Muscle of back (tissue), 11 donors: ENCODE measurements around the gene CACNB4. TPM values are rescaled to one million over a fixed set of nuclear protein-coding genes. Genes with fewer than 3 reads are reported as not detected.
"Not testable (repeated sequence)": the region's sequence is repeated elsewhere in the genome, so short reads cannot be mapped to it uniquely, and the experiment has no call there.

Experiments
- DNase-seq, 3 donors: peaks; one replicate each; pipeline versions ENCODE4 v3.0.0 to v3.0.0-alpha.2; 2013
- polyA plus RNA-seq, 10 donors: library from polyadenylated mRNA; unstranded; fragments of 120-200 nt; gene quantifications; one replicate each; pipeline ENCODE4 v1.2.1, GENCODE V29; 2013; ENCODE audit not compliant: insufficient read length in 10 of 10

CACNB4 gene
- polyA plus RNA-seq, 10 donors: 3.9 to 8.0 (median 5.3) TPM

DNA sequence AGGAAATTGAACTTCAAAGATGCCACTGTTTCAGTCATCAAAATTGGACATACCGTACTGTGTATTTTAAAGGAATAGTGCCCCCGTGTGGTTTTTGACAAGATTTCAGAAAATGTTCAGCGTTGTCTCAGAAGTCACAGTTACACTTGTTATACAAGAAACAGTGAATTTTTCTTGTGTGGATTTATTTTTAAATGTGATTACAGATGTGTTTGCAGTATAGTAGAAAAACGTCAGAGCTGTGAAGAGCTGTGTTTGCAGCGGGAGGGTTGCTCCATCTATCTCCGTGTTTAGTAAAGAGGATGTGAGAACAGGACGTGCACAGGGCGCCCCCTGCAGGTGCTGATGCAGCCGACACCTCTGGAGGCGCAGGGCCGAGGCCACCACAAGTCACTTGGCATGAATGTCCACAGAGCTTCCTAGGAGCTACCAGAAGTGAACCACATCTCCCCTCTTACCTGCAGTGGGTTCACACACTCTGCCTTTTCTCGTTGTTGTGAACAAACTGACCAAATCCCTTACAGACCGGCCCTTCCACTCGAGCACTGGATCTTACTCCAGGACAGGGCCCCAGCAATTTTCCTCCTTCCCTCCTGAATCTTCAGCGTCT lies 73.1 kb downstream of the CACNB4 start:
- peak; percentile 58 to 91 (median 84) for DNase-seq

DNA sequence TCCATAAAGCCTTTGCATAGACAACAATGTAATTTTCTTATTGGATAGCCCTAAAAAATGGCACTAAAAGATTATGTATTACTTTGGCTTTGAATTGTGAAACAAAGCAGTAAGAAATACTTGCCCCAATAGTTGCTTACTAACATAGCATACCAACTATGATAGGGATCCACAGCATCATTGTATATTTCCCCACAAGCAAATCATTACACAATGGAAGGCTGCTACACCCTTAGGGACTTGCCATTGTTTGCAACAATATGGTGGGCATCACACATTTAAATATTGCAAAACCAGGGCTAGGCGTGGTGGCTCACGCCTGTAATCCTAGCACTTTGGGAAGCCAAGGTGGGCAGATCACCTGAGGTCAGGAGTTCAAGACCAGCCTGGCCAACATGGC lies 74.4 kb downstream of the CACNB4 start:
- DNase-seq: no peak

DNA sequence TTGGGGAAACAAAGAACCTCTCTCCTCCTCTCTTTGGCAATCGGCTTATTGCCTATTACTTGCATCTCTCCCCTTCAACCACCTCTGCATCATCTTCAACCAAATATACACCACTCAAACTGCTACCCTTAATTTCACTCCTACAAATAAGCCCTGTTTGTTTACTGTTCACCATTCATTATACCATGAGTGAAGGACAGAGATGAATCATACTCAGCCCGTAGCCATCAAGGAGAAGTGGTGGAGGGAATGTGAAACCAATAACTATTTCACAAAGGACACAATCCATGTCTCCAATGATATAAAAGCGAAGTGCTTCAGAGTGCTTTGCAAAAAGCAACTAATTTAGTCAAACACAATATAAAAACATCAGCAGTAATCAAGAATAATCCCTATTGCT lies 76.8 kb downstream of the CACNB4 start:
- no peak for DNase-seq

DNA sequence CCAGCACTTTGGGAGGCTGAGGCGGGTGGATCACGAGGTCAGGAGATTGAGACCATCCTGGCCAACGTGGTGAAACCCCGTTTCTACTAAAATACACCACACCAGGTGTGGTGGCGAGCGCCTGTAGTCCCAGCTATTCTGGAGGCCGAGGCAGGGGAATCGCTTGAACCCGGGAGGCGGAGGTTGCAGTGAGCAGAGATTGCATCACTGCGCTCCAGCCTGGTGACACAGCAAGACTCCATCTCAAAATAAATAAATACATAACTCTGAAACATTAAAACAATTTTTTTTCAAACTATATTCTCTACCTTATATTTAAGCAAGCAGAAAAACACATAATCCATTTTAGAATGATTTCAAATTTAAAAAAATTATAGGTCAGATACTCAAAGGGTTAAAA lies 77.8 kb downstream of the CACNB4 start:
- not testable (repeated sequence) for DNase-seq

DNA sequence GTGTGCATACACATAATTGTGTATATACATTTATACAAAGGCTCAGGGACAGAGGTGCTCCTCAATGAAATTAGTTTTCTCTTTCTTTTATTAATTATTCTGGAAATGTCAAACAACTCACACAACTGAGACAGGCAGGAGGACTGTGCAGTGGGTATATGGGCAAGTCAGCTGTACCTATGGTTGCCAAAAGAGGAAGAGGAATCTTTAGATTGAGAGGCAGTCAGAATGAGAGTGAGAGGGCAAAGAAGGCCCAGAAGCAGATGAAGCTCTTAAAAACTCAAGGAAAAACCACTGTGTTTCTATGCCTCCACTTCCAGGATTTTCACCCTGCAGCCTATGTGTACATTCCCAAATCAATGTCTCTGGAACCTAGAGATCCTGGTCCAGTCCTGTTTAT lies 79.1 kb downstream of the CACNB4 start:
- no peak for DNase-seq

DNA sequence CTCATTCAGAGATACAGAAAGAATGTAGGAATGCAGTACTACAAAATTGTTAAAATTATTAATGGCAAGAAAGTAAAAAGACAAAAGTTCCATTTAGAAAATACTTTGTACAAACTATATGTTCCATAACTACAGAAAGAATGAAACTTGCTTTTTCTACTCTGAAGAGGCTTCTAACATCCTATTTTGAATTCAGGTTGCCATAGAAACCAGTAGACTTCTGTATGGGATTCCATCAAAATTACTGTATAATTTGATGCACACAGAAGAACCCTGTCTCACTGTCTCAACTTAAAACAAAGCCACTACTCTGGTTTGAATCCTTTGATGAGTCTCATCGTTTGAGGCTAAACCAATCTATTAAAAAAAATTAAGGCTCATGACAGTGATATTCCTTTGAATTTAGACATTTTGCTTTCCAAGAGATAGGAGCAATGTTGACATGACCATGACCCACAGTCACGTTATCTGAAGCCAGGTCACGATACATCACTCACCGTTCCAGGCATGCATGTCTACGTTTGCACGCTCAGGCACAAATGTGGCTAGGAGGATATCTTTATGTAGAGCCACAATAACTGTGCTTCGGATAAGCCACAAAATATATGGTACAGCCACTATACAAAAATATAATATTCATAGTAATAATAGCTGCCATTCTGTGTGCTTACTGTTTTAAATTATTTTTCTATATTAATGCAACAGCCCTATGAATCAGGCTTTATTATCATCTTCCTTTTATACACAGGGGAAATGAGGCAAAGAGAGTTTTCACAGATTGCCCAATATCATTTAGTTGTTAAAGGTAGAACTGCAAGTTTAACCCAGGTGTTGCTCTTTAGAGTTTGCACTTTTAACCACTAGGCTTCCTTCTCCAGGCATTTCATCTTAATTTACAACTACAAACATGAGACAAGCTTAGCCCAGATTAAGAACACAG lies 82.4 kb downstream of the CACNB4 start:
- peak in 1 of 3 donors; percentile 29 for DNase-seq

DNA sequence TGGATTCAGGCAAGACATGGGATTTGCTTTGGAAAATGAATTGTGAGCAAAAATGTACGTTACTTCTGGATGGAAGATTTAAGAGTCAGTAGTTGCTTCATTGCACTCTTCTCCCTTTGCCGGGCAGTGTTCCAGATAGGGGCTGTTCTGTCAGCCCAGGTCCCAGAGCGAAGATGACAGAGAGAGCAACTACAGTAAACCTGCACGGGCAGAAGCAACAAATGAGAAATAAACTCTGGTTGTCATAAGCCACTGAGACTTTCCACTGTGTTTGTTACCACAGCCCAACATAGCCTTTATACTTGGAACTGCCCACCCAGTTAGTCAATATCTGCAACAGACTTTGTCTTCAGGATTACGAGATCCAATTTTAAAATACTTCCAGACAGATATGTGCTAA lies 83.3 kb downstream of the CACNB4 start:
- DNase-seq: peak; percentile 22 to 64 (median 22)

DNA sequence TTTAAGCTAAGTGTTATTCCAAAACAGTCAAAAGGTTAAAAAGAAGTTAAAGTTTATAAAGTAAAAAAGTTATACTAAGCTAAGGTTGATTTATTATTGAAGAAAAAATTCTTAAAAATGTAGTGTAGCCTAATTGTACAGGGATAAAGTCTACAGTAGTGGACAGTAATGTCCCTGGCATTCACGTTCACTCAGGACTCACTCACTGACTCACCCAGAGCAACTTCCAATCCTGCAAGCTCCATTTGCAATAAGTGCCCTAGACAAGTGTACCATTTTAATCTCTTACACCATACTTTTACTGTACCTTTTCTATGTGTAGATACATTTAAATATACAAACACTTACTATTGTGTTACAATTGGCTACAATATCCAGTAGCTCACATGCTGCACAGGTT lies 86.1 kb downstream of the CACNB4 start:
- no peak for DNase-seq

DNA sequence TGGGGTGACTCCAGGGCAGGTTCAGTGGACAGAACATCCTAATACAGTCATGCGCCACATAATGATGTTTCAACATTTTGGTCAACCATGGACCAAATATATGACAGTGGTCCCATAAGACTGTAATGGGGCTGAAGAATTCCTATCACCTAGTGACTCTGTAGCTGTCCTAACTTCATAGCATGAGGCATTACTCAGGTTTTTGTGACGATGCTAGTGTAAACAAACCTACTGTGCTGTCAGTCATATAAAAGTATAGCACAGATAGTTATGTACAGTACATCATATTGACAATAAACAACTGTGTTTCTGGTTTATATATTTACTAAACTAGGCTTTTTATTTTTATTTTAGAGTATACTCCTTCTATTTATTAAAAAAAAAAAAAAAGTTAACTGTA lies 87.1 kb downstream of the CACNB4 start:
- no peak for DNase-seq

DNA sequence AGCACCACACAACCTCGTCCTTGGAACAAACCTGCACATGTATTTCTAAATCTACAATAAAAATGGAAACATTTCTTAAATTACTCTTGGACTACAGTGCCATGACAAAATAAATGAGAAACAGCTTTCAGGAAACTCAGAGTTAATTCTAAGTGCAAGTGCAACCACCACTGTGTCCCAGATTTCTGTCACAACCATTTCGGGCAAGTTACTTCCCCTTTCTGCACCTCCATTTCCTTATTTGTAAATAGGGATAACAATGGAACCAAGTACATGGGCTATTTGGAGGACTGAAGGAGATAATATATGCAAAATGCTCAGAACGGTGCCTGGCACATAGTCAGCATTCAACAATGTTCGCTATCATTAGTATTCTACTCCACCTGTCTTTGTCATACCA lies 93.2 kb downstream of the CACNB4 start:
- no peak for DNase-seq

DNA sequence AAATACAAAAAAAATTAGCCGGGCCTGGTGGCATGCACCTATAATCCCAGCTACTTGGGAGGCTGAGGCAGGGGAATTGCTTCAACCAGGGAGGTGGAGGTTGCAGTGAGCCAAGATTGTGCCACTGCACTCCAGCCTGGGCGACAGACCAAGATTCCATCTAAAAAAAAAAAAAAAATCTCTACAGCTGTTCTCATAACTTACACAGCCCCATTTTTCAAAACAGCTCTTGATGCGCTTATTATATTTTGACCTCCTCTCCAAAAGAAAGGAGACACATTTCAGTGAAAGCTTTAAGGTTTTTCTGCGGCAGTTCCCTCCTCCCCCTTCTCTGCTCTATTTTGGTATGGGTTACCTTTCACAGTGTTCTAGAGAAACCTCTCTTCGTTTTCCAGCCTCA lies 95.6 kb downstream of the CACNB4 start:
- DNase-seq: peak in 1 of 3 donors; percentile 34

DNA sequence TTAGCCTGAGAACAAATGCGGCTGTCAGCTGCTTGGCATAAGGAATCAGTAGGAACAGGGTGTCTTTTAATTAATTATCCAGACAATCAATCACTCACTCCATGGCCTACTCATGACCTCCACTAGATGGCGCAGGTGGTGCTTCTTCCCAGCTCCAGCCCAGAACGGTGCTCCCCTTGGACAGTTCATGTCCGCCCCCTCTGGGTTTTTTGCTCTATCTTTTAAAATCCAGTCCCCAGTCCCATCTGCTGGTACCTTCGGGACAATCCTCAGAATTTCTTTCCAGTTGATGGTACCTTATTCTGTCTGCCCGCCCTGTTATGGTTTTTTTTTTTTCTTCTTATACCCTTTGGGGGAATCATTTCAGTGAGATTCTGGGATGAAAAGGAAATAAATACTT lies 99.8 kb downstream of the CACNB4 start:
- peak in 1 of 3 donors; percentile 20 for DNase-seq

DNA sequence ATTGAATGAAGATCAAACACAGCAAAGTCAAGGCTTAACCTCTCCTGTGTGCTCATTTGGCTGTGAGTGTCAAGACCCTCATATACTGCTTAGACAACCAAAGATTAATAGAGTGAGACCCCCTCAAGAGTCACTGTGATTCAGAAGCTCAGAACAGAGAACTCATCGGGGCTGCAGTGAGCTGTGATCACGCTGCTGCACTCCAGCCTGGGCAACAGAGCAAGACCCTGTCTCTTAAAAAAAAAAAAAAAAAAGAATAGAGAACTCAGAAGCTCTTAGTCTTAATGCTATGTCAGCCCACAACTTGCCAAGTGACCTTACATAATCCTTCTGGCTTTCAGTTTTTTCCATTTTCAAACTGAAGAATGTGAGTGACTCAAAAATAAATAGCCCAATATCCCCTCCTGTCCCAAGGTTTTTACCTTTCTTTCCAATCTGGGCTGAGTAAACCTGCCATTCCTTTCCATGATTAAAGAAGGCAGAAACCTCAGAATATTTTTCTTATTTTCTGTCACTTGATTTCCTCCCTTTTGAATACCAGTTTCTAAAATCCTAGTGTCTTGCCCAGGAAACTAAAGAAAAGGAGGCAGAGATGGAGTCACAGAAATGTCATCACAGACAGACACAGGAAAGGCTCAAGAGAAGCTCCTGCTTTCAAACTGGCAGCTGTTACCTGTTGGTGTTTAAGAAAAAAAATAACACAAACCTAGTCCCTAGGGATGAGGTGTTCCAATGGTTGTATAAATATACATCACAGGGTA lies 102.4 kb downstream of the CACNB4 start:
- DNase-seq: peak in 2 of 3 donors; percentile 32 to 56

DNA sequence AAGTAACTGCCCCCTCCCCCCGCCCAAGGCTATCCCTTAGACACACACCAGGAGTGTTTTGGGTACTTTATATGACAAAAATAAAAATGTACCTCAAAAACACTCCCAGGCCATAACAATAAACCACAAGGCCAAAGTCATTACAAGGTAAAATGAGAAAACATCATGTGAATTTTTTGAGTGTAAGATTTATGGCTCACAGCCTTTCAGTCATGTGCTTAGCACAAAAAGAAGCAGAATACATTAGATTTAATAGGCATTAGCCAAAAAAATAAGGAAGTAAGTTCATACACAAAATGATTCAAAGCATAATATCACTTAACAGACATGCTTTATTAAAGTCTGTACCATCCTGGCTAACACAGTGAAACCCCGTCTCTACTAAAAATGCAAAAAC lies 103.7 kb downstream of the CACNB4 start:
- DNase-seq: no peak

DNA sequence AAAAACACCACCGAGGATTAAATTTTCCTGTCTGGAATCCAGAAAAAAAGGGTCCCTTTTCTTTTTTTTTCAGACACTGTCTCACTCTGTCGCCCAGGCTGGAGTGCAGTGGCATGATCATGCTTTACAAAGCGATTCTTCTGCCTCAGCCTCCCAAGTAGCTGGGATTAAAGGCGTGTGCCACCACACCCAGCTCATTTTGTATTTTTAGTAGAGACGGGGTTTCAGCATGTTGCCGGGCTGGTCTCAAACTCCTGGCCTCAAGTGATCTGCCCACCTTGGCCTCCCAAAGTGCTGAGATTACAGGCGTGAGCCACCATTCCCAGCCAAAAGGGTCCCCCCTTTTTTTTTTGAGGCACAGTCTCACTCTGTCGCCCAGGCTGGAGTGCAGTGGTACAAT lies 104.7 kb downstream of the CACNB4 start:
- not testable (repeated sequence) for DNase-seq

DNA sequence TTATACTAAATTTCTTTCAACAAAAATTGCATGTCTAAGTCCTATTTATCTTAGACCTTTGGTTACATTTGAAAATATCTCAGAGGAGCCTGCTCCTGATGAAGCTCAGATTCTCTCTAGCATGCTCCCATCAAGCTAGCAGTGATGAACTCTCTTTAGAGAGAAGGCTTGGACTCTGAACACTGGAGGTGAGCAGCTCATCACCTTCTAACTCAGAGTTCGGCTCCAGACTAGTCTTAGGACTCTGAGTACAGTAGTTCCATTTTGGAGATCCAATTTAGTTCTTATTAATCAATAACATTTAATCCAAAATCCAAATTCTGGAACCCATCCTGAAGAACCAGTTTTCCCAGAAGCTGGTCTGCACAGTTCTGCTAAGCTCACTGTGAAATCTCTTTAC lies 107.8 kb downstream of the CACNB4 start:
- DNase-seq: no peak

DNA sequence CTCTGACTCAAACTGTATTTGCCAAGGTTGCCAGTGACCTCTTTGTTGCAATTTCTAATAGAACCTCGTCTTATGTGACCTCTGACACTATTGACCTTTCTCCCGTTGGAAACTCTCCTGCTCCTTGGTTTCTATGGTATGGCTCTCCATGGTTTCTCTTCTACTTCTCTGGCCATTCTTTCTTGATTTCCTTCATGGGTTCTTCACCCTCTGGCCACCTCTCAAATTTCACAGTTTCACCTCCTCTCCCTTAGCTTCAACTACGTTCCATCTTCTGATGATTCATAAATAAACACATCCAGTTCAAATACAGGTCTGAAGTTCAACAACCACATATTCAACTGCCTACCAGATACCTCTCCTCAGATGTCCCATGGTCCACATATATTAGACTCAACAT lies 109.5 kb downstream of the CACNB4 start:
- no peak for DNase-seq

DNA sequence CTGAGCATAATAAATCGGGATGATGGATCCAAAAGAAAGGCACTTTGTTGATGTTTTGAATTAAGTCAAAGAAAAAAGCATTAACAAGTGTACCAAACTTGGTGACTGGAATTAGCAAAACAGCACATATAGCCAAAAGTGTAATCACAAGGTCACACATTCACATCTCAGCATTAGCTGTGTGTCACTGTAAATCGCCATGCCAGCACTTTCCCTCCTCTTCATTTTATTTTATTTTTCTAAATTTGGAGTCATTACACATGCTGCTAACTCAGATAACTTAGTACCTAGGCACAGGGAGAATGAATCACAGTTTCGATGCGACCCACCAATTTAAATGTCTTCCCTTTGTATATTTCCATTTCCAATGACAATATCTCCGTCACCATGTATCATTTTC lies 111.4 kb downstream of the CACNB4 start:
- no peak for DNase-seq

DNA sequence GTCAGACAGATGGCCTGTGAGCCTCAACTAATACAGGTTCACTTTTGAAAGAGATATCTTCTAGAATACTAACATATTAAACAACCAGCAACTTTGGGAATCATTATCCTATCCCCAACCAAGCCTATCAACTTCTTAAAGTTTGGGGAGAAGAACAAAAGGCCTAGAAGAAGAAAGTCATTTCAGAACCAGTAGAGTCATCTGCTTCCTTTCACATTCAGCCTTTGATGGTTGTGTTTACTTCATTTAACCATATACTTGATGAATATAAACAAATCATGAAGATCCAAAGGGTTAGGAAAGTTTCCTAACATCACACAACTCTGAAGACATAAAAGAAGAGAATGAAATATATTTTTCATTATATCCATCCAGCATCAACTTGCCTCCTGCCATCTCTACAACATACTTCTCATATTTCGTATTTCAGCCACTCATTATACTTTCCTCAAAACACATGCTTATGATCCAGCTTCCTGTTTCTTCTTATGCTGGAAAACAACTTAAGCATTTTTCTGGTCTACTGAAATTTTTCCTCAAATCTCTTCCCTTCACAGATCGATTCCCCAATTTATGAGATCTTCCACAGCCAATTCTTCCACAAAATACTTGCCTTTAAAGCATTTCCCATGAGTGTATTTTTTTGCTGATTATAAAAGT lies 114.3 kb downstream of the CACNB4 start:
- no peak for DNase-seq

DNA sequence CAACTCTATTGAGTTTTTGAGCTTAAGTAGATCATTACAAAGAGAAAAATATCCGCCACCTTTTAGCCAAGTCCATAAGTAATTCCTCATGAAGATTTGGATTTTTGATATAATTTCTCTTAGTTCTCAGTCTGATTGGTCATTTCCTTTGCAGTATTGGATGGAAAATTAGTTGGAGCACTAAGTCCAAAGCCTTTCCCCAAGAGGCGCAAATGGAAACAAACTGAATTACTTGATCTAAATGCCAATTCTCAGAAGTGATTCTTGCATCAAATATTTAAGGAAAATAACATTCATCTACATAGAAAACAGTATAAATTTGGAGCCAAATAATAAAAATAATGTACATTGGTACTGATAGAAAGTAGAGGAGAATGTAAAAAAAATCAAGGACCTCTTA lies 115.6 kb downstream of the CACNB4 start:
- DNase-seq: peak; percentile 61 to 87 (median 70)

DNA sequence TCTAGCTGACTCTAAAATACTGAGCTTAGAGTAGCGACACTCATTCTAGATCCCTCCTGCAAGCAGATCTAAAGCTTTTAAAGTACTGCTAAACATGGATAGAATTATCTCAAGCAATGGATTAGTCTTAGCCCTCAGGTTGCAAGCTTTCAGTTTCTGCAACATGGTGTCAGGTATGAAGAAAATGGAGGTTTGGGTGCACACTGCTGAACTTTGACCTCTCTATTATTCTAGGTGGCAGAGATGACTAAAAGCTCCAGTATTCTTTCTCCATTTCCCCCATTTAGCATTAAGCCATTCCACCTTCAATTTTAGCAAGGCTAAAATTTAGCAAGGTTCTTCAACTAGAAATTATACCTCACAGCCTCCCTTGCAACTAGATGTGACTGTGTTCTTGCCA lies 117.0 kb downstream of the CACNB4 start:
- DNase-seq: no peak

DNA sequence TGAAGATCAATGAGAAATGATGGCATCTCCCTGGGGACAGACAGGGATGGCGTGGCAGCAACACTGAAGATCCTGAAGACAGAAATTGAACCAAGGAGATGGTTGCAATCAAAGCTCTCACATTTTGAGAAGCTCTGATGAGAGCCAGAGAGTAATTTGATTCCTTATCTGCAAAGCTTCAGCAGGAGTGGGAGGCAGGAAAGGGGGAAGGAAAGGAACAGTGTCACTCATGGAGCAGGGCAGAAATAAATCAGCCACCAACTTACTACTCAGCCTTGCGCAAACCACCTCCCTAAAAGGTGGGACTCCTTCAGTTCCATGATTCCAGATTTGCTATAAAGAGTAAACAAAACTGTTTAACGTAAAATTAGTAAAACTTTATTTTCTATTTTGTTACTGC lies 119.2 kb downstream of the CACNB4 start:
- DNase-seq: no peak
